DOHH2 (cell line): Measurements from ENCODE around the gene FTCD.

ENCODE experiments used
- CTCF ChIP-seq: fragments of 200-600 bp; sonication (generic); IDR thresholded peaks from one replicate; pipeline ENCODE4 v1.5.1; 2014; ENCODE audit warnings: antibody characterized with exemption, mild to moderate bottlenecking, low read depth, low read length; ENCODE audit not compliant: poor library complexity, severe bottlenecking
- EZH2phosphoT487 ChIP-seq: fragments of 200-600 bp; sonication (generic); IDR thresholded peaks from 2 replicates; pipeline ENCODE4 v1.6.1; 2017; ENCODE audit warnings: borderline replicate concordance, mild to moderate bottlenecking, antibody characterized with exemption, low read length, moderate library complexity, mixed read lengths

- TF ChIP-seq CTCF = no peak
- TF ChIP-seq EZH2phosphoT487 = no peak
Measured at GRCh38 chr21:46087641-46088040, 67.7 kb downstream of the FTCD start.
